ENCODE data around the gene RHOV. TPM values are rescaled to one million over a fixed set of nuclear protein-coding genes. Genes with fewer than 3 reads are reported as not detected.

Gene RHOV
- total and polyA plus RNA-seq, 7 donors = 0.10 to 0.23 TPM; not detected in 5

- Histone ChIP-seq H3K36me3 (ENCODE audit: insufficient read depth in 1 of 2, low read depth in 1 of 2) (no peaks in the 10 kb centered on the region), H3K27ac (no peak overlapping the region), H3K9me3 (no peaks in the 10 kb centered on the region), H3K4me3 (no peak overlapping the region), H3K27me3 (ENCODE audit: insufficient read depth in 3 of 3, low read length in 2 of 3) (no peaks in the 10 kb centered on the region), H3K4me1 (peaks cover 36% of the 10 kb centered on the region)
- DNase-seq (no peak), ATAC-seq (no peak)
- intact Hi-C loops (cut with DNase I) = loop anchor here in 1 of 2 donors (1.0 kb wide), 1 partner anchor 11 kb away; no protein-coding TSS in a partner anchor
- TF ChIP-seq, protein P1, sequence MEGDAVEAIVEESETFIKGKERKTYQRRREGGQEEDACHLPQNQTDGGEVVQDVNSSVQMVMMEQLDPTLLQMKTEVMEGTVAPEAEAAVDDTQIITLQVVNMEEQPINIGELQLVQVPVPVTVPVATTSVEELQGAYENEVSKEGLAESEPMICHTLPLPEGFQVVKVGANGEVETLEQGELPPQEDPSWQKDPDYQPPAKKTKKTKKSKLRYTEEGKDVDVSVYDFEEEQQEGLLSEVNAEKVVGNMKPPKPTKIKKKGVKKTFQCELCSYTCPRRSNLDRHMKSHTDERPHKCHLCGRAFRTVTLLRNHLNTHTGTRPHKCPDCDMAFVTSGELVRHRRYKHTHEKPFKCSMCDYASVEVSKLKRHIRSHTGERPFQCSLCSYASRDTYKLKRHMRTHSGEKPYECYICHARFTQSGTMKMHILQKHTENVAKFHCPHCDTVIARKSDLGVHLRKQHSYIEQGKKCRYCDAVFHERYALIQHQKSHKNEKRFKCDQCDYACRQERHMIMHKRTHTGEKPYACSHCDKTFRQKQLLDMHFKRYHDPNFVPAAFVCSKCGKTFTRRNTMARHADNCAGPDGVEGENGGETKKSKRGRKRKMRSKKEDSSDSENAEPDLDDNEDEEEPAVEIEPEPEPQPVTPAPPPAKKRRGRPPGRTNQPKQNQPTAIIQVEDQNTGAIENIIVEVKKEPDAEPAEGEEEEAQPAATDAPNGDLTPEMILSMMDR (IDR thresholded peaks at IDR 0.05) = no peak
- WGBS, 3 donors = 86 to 91% (median 90%) methylated on average over 2 of the region's 2 CpGs
Measured at GRCh38 chr15:40911693-40912092, 37.7 kb upstream of the RHOV start.

DNA sequence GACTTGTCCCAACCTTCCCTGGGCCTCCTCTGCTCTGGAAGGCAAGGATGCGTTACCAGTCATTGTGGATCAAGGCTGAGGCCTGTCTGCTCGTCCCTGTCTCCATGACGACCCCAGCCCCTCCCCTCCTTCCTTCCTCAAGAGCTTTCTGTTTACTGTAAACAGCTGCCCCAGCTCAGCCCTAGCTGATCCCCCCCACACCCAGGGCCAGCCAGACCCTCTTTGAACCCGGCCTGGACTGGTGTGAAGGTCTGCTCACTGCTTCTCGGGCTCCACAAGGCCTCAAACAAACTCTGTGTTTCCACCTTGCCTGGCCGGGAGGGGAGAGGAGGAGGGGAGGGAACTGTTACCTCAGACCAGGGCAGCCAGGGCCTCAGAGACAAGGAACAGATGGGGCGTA lies 37.1 kb upstream of the RHOV start:
- no peak for ATAC-seq
- intact Hi-C loops (cut with DNase I) = no loop called here

DNA sequence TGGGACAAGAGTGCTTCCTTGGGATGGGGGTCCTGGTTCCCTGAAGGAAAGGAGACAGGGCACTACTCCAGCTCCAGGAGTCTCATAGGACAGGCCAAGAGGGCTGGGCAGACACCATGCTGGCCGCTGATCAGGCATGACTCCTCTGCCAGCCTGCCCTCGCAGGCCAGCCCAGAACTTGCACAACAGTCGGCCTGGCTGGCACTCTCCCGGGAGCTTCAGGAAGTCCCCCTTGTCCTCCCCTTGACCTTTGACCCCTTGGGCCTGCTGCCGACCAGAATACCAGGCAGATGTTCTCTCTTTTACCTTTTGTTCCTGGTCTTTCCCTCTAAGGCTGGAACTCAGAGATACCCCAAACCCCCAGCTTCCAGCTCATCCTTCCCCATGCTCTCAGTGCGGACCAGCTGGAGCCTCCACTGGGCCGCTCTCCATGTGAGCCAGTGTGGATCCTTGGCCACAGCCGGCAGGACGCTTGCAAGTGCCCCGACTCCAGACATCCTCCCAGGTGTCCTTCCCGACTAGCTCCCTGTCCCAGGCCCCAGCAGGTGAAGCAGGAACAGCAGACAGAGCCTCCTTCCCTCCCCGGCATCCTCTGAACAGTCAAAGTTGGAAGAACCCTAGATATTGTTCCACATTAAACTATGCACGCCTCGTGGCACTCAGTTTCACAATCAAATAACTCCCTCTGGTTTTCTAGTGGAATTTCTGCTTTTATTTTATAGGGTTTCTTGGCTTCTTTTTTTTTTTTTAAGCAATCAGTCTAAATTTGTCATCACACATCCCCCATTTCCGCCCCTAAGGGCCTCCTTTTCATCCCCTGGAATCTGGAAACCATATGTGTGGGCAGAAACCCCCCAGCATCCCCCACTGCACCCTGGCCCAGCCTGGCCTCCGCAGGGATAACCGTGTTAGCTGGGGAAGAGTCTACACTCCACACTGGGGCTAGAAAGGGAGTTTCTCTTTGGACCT lies 35.9 kb upstream of the RHOV start:
- intact Hi-C loops (cut with DNase I) = loop anchor here (5.0 to 10.0 kb wide), 5 partner anchors 32 to 322 kb away; partner anchors contain the start of genes CHP1 (in 1 of the 2), EXD1 (in 1 of the 2) and INO80 (in 1 of the 2)
- peak; percentile 75 to 89 for DNase-seq
- Histone ChIP-seq H3K4me1 (peaks cover 48% of the 10 kb centered on the region), H3K9me3 (no peaks in the 10 kb centered on the region), H3K4me3 (no peak overlapping the region), H3K36me3 (ENCODE audit: insufficient read depth in 1 of 2, low read depth in 1 of 2) (peaks cover 0 to under 1% of the 10 kb centered on the region in 2 donors), H3K27me3 (ENCODE audit: insufficient read depth in 3 of 3, low read length in 2 of 3) (no peaks in the 10 kb centered on the region), H3K27ac (no peak overlapping the region)
- 25 to 29% (median 29%) methylated on average over 17 of the region's 17 CpGs for WGBS, 3 donors
- TF ChIP-seq, protein P1 (IDR thresholded peaks at IDR 0.05) = no peak
- peak; percentile 53 to 72 (median 64) for ATAC-seq

More for the DNA sequence above, 37.1 kb upstream of the RHOV start:
- 70 to 80% (median 77%) methylated on average over 7 of the region's 7 CpGs for WGBS, 3 donors
- H3K4me3 ChIP-seq = no peak overlapping the region
- no peaks in the 10 kb centered on the region for H3K36me3 ChIP-seq (ENCODE audit: insufficient read depth in 1 of 2, low read depth in 1 of 2)
- H3K27me3 ChIP-seq (ENCODE audit: insufficient read depth in 3 of 3, low read length in 2 of 3) = no peaks in the 10 kb centered on the region
- peaks cover 41% of the 10 kb centered on the region for H3K4me1 ChIP-seq
- H3K9me3 ChIP-seq = no peaks in the 10 kb centered on the region
- no peak for DNase-seq
- TF ChIP-seq, protein P1 (IDR thresholded peaks at IDR 0.05) = no peak
- H3K27ac ChIP-seq = no peak overlapping the region

DNA sequence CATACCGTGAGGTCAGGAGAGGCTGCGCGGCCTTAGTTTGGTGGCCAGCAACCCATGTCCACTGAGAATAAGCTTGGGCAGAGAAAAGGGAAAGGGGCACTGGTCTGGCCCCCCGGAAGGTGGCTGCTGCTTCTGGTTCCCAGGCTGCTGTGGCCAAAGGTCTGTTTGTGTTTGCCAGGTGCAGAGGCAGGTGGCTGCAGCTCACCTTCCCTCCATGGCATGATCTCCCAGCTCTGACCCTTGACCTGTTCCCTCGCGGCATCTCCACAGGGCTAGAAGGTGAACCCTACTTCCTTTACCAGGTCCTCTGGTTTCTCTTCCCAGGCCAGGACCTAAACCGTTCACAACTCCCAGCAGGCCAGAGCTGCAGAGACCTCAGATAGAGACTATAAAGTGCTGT lies 34.1 kb upstream of the RHOV start:
- TF ChIP-seq, protein P1 (IDR thresholded peaks at IDR 0.05) = no peak
- ATAC-seq (no peak), DNase-seq (no peak)
- H3K9me3 ChIP-seq = no peaks in the 10 kb centered on the region
- WGBS, 3 donors = 87 to 88% (median 88%) methylated on average over 7 of the region's 7 CpGs
- no peaks in the 10 kb centered on the region for H3K27me3 ChIP-seq (ENCODE audit: insufficient read depth in 3 of 3, low read length in 2 of 3)
- peak overlapping the region; percentile 97 for H3K27ac ChIP-seq
- intact Hi-C loops (cut with DNase I) = loop anchor here (5.0 to 10.0 kb wide), 5 partner anchors 34 to 324 kb away; partner anchors contain the start of genes CHP1 (in 1 of the 2), EXD1 (in 1 of the 2) and INO80 (in 1 of the 2)
- H3K36me3 ChIP-seq (ENCODE audit: insufficient read depth in 1 of 2, low read depth in 1 of 2) = peaks cover 0 to 13% of the 10 kb centered on the region in 2 donors
- H3K4me1 ChIP-seq = peaks cover 51% of the 10 kb centered on the region
- H3K4me3 ChIP-seq = no peak overlapping the region

Data from psoas muscle (tissue), 8 donors.